MM.1S (cell line): ENCODE data around the gene PPP4R4.

Experiments used
- CTCF ChIP-seq: fragments of 300-600 bp; sonication (generic); IDR thresholded peaks from 2 replicates; pipeline ENCODE4 v1.5.1; 2016; ENCODE audit warnings: antibody characterized with exemption, low read length, mixed read lengths
- EZH2 ChIP-seq: fragments of 300-600 bp; sonication (generic); optimal IDR thresholded peaks from 2 replicates; pipeline ENCODE3; 2017; ENCODE audit warnings: low read depth, mild to moderate bottlenecking, antibody characterized with exemption, low read length, mixed read lengths

- TF ChIP-seq CTCF = no peak
- TF ChIP-seq EZH2 = no peak
Observed at GRCh38 chr14:94126419-94126677, 47.8 kb upstream of the PPP4R4 start.
